ENCODE results near the gene FBXL20. TPM values are rescaled to one million over a fixed set of nuclear protein-coding genes. Genes with fewer than 3 reads are reported as not detected.

Gene FBXL20
- total RNA-seq, 4 donors from 2014 or later = 10.4 to 15.4 (median 13.1) TPM

GRCh38 chr17:39227364-39227919 is 174.0 kb downstream of the FBXL20 start:
- ATAC-seq = peak; percentile 73 to 87

GRCh38 chr17:39225959-39226683 is 175.3 kb downstream of the FBXL20 start:
- intact Hi-C loops (cut with DNase I; ENCODE audit: low total_unique reads) = loop anchor here (2.0 kb wide), 1 partner anchor 13 kb away; no protein-coding TSS in a partner anchor
- Histone ChIP-seq H3K27ac (no peak overlapping the region), H3K4me1 (peaks cover 22 to 26% of the 10 kb centered on the region in 2 donors), H3K36me3 (no peaks in the 10 kb centered on the region), H3K27me3 (peaks cover 12 to 23% (median 16%) of the 10 kb centered on the region in 3 donors), H3K9me3 (no peaks in the 10 kb centered on the region), H3K4me3 (peak overlapping the region; percentile 36 to 51 (median 47))
- DNase-seq (no peak), ATAC-seq (no peak)
- in situ Hi-C loops (cut with MboI; ENCODE audit: low sequenced_read_pairs in 4 of 4) = no loop called here
- TF ChIP-seq CTCF (IDR thresholded peaks at IDR 0.05 in 4 of 5, conservative IDR thresholded peaks at IDR 0.05 in 1 of 5) (no peak), POLR2A (IDR thresholded peaks at IDR 0.05) (no peak)

More at GRCh38 chr17:39227364-39227919, 174.0 kb downstream of the FBXL20 start:
- in situ Hi-C loops (cut with MboI; ENCODE audit: low sequenced_read_pairs in 4 of 4) = no loop called here
- DNase-seq = no peak
- Histone ChIP-seq H3K27ac (peak overlapping the region in 2 of 4 donors; percentile 35 to 37), H3K27me3 (peaks cover 12 to 23% (median 18%) of the 10 kb centered on the region in 3 donors), H3K4me1 (peaks cover 29 to 30% of the 10 kb centered on the region in 2 donors), H3K36me3 (no peaks in the 10 kb centered on the region), H3K9me3 (no peaks in the 10 kb centered on the region), H3K4me3 (no peak overlapping the region)
- intact Hi-C loops (cut with DNase I; ENCODE audit: low total_unique reads) = loop anchor here (2.0 kb wide), 1 partner anchor 15 kb away; no protein-coding TSS in a partner anchor
- TF ChIP-seq POLR2A (IDR thresholded peaks at IDR 0.05) = no peak
- no peak for TF ChIP-seq CTCF (IDR thresholded peaks at IDR 0.05 in 4 of 5, conservative IDR thresholded peaks at IDR 0.05 in 1 of 5)

GRCh38 chr17:39225308-39225958 is 176.0 kb downstream of the FBXL20 start, which contains the start of gene STAC2:
Gene STAC2, minus strand, starts transcription at chr17:39225945. Its CDS starts 443 bp downstream, at chr17:39225502.
- TF ChIP-seq POLR2A (IDR thresholded peaks at IDR 0.05) (no peak), CTCF (IDR thresholded peaks at IDR 0.05 in 4 of 5, conservative IDR thresholded peaks at IDR 0.05 in 1 of 5) (no peak)
- no peak for ATAC-seq
- Histone ChIP-seq H3K4me1 (peaks cover 22 to 26% of the 10 kb centered on the region in 2 donors), H3K27ac (no peak within 1 kb of the TSS), H3K36me3 (no peaks in the 10 kb centered on the region), H3K9me3 (no peaks in the 10 kb centered on the region), H3K4me3 (peak within 1 kb of the TSS; percentile 36 to 51 (median 47)), H3K27me3 (peaks cover 12 to 23% (median 16%) of the 10 kb centered on the region in 3 donors)
- no peak for DNase-seq
- intact Hi-C loops (cut with DNase I; ENCODE audit: low total_unique reads) (no loop called here), in situ Hi-C loops (cut with MboI; ENCODE audit: low sequenced_read_pairs in 4 of 4) (no loop called here)

GRCh38 chr17:39224778-39225307 is 176.6 kb downstream of the FBXL20 start:
- intact Hi-C loops (cut with DNase I; ENCODE audit: low total_unique reads) = no loop called here
- in situ Hi-C loops (cut with MboI; ENCODE audit: low sequenced_read_pairs in 4 of 4) = no loop called here
- peaks cover 12 to 23% (median 16%) of the 10 kb centered on the region in 3 donors for H3K27me3 ChIP-seq
- H3K4me1 ChIP-seq = peaks cover 24 to 31% of the 10 kb centered on the region in 2 donors
- ATAC-seq (no peak), DNase-seq (no peak)
- H3K4me3 ChIP-seq = peak overlapping the region; percentile 36 to 51 (median 47)
- no peak overlapping the region for H3K27ac ChIP-seq
- no peaks in the 10 kb centered on the region for H3K9me3 ChIP-seq
- H3K36me3 ChIP-seq = no peaks in the 10 kb centered on the region
- TF ChIP-seq POLR2A (IDR thresholded peaks at IDR 0.05) = no peak
- no peak for TF ChIP-seq CTCF (IDR thresholded peaks at IDR 0.05 in 4 of 5, conservative IDR thresholded peaks at IDR 0.05 in 1 of 5)
